Stimulated activated CD4-positive, alpha-beta T cell treated with anti-CD3 and anti-CD28 coated beads, Interleukin-12 subunit alpha, Interleukin-12 subunit beta, amount 100 ng/mL, for 48 hours (primary cell): ENCODE data around the gene DCC.

ENCODE experiments used
- DNase-seq, 3 donors: peaks; one replicate each; pipeline ENCODE4 v3.0.0-alpha.2; 2020; ENCODE audit warnings: low read depth in 2 of 3, low spot score in 1 of 3

The DCC gene, protein sequence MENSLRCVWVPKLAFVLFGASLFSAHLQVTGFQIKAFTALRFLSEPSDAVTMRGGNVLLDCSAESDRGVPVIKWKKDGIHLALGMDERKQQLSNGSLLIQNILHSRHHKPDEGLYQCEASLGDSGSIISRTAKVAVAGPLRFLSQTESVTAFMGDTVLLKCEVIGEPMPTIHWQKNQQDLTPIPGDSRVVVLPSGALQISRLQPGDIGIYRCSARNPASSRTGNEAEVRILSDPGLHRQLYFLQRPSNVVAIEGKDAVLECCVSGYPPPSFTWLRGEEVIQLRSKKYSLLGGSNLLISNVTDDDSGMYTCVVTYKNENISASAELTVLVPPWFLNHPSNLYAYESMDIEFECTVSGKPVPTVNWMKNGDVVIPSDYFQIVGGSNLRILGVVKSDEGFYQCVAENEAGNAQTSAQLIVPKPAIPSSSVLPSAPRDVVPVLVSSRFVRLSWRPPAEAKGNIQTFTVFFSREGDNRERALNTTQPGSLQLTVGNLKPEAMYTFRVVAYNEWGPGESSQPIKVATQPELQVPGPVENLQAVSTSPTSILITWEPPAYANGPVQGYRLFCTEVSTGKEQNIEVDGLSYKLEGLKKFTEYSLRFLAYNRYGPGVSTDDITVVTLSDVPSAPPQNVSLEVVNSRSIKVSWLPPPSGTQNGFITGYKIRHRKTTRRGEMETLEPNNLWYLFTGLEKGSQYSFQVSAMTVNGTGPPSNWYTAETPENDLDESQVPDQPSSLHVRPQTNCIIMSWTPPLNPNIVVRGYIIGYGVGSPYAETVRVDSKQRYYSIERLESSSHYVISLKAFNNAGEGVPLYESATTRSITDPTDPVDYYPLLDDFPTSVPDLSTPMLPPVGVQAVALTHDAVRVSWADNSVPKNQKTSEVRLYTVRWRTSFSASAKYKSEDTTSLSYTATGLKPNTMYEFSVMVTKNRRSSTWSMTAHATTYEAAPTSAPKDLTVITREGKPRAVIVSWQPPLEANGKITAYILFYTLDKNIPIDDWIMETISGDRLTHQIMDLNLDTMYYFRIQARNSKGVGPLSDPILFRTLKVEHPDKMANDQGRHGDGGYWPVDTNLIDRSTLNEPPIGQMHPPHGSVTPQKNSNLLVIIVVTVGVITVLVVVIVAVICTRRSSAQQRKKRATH (N-terminal part only)

DNA sequence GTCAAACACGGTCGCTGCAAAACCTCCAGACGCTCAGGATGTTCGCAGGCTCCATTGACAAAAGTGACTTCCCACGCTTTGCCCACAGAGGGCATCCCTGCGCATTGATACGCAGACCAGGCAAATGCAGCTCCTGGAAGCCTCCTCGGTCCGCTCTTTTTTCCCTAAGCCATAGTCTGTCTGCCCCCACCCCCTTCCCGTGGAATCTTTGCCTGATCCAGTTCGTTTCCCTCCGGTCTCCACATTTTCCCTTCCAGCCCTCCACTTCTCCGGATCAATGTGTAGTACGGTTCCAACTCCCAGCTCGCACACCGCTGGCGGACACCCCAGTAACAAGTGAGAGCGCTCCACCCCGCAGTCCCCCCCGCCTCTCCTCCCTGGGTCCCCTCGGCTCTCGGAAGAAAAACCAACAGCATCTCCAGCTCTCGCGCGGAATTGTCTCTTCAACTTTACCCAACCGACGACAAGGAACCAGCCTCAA, at the start of gene DCC:
Gene DCC (plus strand): TSS at position 307 of the 481 bp plus-strand sequence. CDS start 591 bp downstream, outside the sequence.
- no peak for DNase-seq

- DNase-seq: no peak
These were observed 29.3 kb upstream of the DCC start for GRCh38 chr18:52310651-52311050.

- no peak for DNase-seq
These were observed 28.7 kb upstream of the DCC start for GRCh38 chr18:52311331-52311730.

GRCh38 chr18:52312346-52312745, 27.7 kb upstream of the DCC start:
- no peak for DNase-seq

DNA sequence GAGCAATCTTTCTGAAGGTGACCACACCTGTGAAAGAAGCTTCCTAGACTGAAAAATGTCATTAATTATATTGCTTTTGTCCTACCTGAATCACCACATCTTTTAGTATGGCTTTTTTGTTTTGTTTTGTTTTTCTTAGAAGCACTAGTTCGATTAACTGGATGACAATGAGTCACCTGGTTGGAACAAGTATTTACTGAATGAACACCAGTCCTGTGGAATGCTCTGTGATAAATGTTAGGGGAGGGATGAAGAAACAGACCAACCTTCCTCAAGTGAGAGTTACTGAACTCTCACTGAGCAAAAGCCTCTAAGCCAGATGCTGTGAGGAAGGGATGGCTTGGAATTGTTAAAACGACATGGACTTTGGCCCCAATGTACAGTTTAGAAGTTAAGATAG, 26.8 kb upstream of the DCC start:
- no peak for DNase-seq

DNA sequence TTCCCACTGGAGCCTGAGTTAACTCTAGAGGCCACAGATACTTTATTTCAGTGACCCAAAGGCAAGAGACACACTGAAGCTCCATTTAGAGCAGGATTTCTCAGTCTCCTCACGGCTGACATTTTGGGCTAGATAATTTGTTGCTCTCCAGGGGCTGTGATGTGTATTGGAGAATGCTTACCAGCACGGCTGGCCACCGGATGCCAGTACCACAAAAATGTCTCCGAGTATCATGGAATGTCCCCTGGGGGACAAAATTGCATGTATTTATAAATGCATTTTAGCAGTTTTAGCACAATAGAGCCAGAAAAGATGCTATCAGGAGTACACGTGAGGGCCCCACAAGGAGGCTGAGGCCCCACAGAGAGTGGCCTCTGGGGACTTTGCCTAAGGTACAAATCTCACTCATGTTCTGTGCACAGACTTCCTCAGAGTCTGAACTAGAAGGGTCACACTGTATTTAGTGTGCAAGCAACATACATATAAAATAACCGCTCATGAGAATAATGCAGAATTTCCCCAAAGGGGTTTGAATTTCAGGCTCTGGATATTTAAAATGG, 20.5 kb upstream of the DCC start:
- DNase-seq: no peak

- DNase-seq: no peak
These were observed 17.7 kb upstream of the DCC start for GRCh38 chr18:52322307-52322706.

- DNase-seq: no peak
These were observed 16.2 kb upstream of the DCC start for GRCh38 chr18:52323802-52324201.

- no peak for DNase-seq
These were observed 14.0 kb upstream of the DCC start for GRCh38 chr18:52325997-52326396.

- no peak for DNase-seq
These were observed 6.1 kb upstream of the DCC start for GRCh38 chr18:52333860-52334259.

DNA sequence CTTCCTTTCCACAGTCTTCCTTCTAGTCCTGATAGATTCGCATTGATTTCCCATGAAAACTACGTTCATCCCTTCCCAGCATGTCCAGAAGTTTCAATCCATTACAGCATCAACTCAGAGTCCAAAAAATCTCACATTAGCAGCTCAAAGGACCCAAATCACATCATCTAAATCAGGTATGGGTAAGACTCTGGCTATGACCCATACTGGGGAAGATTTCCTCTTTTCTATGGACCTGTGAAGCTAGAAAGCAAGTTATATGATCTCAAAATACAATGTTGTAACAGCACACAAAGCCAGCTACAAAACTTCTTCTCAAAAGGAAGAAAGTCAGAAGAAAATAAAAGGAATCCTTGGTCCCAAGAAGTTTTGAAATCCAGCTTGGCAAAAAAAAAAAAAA, 5.7 kb upstream of the DCC start:
- no peak for DNase-seq

DNA sequence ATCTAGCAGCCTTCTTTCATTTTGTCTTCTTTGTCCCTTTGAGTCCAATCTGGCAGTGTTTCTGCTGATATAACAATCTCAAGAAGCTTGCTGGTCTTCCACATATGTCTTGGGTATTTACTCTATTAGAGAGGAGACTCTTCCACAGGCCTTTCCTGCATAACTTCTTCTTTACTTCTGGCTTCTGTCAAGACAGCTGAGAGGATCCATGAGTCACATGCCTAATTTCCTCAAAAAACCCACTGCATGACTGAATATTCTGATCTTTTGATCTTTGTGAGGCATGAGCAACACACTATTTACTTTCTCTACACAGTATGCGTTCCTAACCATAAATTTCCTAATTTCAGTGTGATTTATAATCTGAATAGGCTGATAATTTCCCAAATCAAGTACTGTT, 5.1 kb upstream of the DCC start:
- no peak for DNase-seq

DNA sequence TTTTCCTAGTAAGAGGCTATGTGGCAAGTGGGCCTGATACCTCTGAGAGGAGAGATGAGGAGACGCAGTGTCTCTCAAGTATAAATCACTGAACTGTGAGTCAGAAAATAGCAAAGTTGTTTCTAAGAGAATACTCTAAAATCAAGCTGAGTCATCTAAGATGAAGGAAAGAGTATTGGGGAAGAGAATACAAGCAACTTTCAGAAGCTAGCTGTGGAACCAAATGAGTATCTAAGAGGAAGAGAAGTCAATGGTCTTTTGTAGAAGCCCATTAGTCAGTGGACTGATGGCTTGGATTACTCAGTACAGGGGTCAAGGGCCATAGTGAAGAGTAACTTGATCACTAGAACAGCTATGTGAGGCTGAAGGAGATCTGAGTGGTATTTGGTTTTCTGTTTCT, 2.7 kb upstream of the DCC start:
- DNase-seq: no peak

DNA sequence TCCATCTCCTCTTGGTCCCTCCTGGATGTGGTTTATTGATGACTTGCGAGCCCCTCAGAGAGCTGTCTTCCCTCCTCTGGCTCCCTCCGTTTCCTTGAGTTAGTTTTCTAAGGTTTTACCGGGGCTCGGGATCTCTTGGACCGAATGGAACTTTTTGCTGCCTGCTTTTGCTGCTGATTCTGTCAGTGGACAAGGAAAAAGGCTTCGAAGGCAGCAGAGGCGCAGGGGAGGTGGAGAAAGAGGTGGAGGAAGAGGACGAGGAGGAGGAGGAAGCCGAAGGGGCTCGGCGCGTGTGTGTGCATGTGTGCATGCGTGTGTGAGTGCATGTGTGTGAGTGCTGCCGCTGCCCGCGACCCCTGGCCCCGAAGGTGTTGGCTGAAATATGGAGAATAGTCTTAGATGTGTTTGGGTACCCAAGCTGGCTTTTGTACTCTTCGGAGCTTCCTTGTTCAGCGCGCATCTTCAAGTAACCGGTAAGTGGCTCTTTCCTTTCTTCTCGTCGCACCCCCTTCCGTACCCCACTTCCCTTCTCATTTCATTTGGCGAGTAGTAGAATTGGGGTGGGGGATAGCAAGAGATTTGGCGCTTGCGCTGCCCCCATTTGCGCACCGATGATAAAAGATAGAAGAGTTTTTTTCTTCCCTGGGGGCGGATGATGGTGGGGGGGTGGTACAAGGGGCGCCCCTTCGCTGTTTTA, 557 bp downstream of the DCC start:
- DNase-seq: no peak

GRCh38 chr18:52341103-52341432, 1.1 kb downstream of the DCC start:
- no peak for DNase-seq

DNA sequence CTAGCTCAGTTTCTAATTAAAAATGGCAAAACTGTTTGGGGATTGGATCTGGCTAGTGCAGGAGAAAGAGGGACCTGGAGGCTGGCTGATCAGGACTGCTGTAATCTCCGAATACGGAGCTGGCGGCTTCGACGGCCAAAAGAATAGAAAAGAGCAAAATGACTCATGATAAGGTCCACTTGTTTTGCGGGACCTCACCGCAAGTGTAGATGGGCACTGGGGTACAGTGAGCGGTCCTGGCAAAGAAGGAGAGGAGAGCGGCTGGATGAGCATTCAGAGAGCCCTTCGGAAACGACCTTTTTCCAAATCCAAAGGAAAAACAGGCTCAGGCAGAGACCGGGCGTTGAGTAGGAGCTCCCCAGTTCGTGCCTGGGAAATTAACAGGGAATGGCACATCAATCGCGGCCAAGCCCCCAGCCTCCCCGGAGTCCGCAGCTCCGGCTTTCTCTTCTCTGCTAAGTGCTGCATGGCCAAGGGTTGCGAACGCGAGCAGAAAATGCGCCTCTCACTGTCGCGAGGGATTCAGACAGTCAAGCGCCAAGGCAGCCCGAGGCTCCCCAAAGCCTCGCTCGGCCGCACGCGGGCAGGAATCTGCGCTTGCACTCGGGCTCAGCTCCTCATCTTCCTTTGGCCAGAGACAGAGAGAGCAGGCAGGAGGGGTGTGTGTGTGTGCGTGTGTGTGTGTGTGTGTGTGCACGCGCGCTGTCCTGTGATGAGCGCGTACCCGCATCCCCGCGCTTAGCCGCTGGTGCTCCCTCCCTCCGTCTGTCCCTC, 1.8 kb downstream of the DCC start:
- no peak for DNase-seq

DNA sequence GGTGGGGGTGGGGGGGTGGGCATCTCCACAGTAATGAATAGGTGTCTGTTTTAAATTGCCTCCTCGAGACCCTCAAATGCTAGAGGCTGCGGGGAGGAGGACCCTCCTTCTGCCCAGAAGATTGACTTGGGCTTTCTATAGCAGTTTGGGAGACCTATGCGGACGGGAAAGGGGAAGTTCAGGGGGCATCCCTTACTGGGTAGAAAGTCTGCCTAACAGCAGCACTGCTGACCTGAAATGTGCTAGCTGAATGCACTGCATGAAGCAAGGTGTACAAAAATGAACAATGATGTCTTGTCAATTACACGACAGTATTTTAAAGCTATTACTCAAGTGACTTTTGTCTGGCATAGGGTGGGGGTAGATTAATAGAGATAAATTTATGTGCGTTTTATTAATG, 2.5 kb downstream of the DCC start:
- no peak for DNase-seq

- no peak for DNase-seq
These were observed 3.1 kb downstream of the DCC start for GRCh38 chr18:52343138-52343537.

DNA sequence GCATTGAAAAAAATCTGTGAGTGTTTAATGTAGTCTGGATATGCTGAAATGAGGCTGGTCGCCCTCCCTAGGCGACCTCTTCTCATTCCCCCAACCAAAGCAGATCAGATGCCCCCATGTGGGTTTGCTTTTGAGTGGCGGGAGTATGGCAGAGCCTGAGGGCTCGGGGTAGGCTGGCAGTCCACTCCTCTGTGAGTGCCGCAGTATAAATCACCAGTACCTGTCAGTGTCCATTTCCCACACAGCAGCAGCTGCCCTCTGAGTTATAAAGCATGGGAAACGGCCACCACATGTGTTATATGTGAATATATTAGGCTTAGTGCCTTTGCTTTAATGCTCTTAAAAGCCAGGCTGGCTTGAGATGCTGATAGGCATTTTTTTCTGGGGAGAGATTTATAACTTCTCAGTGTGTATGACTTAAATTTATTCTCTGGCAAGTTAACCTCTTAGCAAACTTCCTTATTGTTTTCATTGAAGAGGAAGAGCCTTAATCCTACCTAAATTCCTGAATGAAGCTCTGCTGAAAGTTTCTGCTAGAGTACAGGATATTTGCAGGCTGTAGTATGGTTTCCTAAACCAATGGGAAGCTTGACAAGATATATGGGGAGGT, 3.8 kb downstream of the DCC start:
- DNase-seq: no peak

DNA sequence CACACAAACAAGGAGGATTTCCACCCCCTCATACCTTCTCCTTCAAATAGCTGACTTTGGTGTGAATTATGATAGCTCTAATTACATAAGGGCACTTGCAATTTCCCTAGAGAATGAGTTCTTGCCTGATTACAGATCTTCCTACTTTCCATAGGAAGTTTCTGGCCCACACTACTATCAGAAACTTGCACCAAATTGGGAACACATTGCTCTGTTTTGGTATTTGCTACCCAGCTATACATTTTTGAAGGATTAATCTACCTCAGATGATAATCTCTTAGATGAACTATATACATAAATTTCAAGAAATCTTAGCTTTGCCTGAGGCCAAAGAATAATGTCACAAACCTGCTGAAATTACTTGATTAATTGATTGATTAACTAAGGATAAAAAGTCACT, 4.9 kb downstream of the DCC start:
- no peak for DNase-seq
